Panc1 (cell line): ENCODE data around the gene AUH. TPM values are rescaled to one million over a fixed set of nuclear protein-coding genes. Genes with fewer than 3 reads are reported as not detected.

ENCODE experiments used
- ATAC-seq: fragments of 200-7000 bp; cut with Tn5 transposase; 2 replicates; pipeline ENCODE4 v1.9.1; 2020; ENCODE audit warnings: mild to moderate bottlenecking, moderate library complexity
- BruUV-seq: library from RNA; stranded (reverse); fragments of 400-500 nt; replicated peaks from 2 replicates; lab custom pipeline; 2021; lab: Mats Ljungman, UMichigan
- CTCF ChIA-PET: fragments of 300-600 bp; sonication (Branson Sonifier 250); formaldehyde crosslinking; loops from one replicate; lab custom pipeline; 2022; ENCODE audit warnings: antibody characterized with exemption; lab: Charles Lee
- POLR2A ChIA-PET: fragments of 300-600 bp; sonication (Branson Sonifier 250); formaldehyde crosslinking; loops from one replicate; lab custom pipeline; 2022; ENCODE audit warnings: antibody characterized with exemption; lab: Charles Lee
- DNase-seq: peaks from one replicate; pipeline ENCODE4 v3.0.0-alpha.2; 2010; ENCODE audit warnings: low read depth, low spot score
- H3K27ac ChIP-seq: 2 replicates; pipeline ENCODE4 v1.5.1; 2011; ENCODE audit warnings: mild to moderate bottlenecking, low read length, inconsistent platforms
- H3K27me3 ChIP-seq: fragments of 200-500 bp; sonication (Bioruptor generic); 2 replicates; pipeline ENCODE4 v1.6.0; 2014; ENCODE audit warnings: low read length, inconsistent platforms; ENCODE audit not compliant: control insufficient read depth, insufficient read depth
- H3K36me3 ChIP-seq: fragments of 200-500 bp; sonication (Bioruptor generic); 2 replicates; pipeline ENCODE4 v1.5.1; 2014; ENCODE audit warnings: inconsistent platforms, mild to moderate bottlenecking, low read length, moderate library complexity; ENCODE audit not compliant: control insufficient read depth, insufficient read depth
- H3K4me1 ChIP-seq: 2 replicates; pipeline ENCODE4 v1.5.1; 2011; ENCODE audit warnings: inconsistent platforms, mild to moderate bottlenecking, low read length, moderate library complexity; ENCODE audit not compliant: control insufficient read depth, insufficient read depth
- H3K4me3 ChIP-seq, 2 experiments: 2 replicates each; pipeline ENCODE4 v1.5.1; 2011 to 2012; ENCODE audit warnings: low read depth in 2 of 2, low read length in 2 of 2, mild to moderate bottlenecking in 2 of 2, inconsistent platforms in 1 of 2, moderate library complexity in 1 of 2
- H3K9me3 ChIP-seq: fragments of 200-500 bp; sonication (Bioruptor generic); 2 replicates; pipeline ENCODE4 v1.5.1; 2014; ENCODE audit warnings: low read depth, mild to moderate bottlenecking, inconsistent platforms, low read length, moderate library complexity; ENCODE audit not compliant: control insufficient read depth, insufficient read depth
- POLR2AphosphoS5 ChIP-seq: IDR thresholded peaks from 2 replicates; pipeline ENCODE4 v1.6.1; 2012; ENCODE audit warnings: mild to moderate bottlenecking, low read depth, low read length, moderate library complexity
- SIN3A ChIP-seq: IDR thresholded peaks from 2 replicates; pipeline ENCODE4 v1.6.1; 2012; ENCODE audit warnings: low read depth, mild to moderate bottlenecking, low read length, moderate library complexity, borderline replicate concordance; ENCODE audit not compliant: insufficient read depth
- TCF7L2 ChIP-seq: IDR thresholded peaks from 2 replicates; pipeline ENCODE4 v1.6.1; 2011; ENCODE audit warnings: mild to moderate bottlenecking, low read depth, low read length, inconsistent platforms
- in situ Hi-C: cut with HindIII; loops from 2 replicates; pipeline ENCODE4 v1.10.0; 2016; ENCODE audit warnings: low sequenced_read_pairs, low pct_unique_long_range_greater_than_20kb
- intact Hi-C: fragments of 100-400 bp; cut with micrococcal nuclease; formaldehyde crosslinking; loops from one replicate; pipeline ENCODE4 v1.10.0; 2022; ENCODE audit not compliant: unreplicated experiment
- total RNA-seq: library from RNA; stranded (reverse); gene quantifications from one replicate; pipeline ENCODE4 v1.2.1, GENCODE V29; 2021; ENCODE audit not compliant: unreplicated experiment
- TF ChIP-seq, protein P1 (sequence below), 2 experiments: IDR thresholded peaks; 2 replicates each; pipeline ENCODE4 v1.6.1; 2011 to 2012; ENCODE audit warnings: low read depth in 2 of 2, control low read depth in 1 of 2, low read length in 1 of 2, mild to moderate bottlenecking in 1 of 2, moderate library complexity in 1 of 2; ENCODE audit not compliant: insufficient read depth in 1 of 2
- TF ChIP-seq, protein P2 (sequence below): fragments of 450-650 bp; IDR thresholded peaks from 2 replicates; pipeline ENCODE4 v1.5.1; 2017; ENCODE audit warnings: mild to moderate bottlenecking

Gene AUH
- total RNA-seq, 1 experiment from 2014 or later = 7.7 TPM

DNA sequence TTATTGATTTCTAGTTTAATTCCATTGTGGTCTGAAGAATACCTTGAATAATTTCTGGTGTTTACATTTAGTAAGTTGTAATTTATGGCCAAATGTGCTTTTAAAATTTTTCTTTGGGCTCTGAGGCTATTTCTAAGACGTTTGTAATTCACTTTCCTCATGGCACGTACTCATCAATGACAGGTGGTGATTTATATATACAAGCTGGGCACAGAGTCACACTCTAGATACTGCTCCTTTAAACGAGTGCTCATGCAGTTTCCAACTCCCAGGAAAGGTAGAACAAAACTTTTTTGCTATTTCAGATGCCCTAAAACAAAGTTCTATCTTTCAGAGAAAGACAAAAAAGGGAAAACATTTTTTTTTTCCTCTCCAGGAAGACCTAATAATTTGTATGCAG, 146.9 kb downstream of the AUH start:
- no TSS peak for BruUV-seq
- in situ Hi-C loops (no loop called here), intact Hi-C loops (no loop called here)
- Histone ChIP-seq H3K27ac (no peak overlapping the region), H3K4me3 (no peak overlapping the region), H3K4me1 (no peaks in the 10 kb centered on the region), H3K27me3 (no peaks in the 10 kb centered on the region), H3K9me3 (no peaks in the 10 kb centered on the region), H3K36me3 (no peaks in the 10 kb centered on the region)
- ChIA-PET CTCF (no interaction called here), POLR2A (no interaction called here)
- no peak for DNase-seq
- no peak for ATAC-seq
- TF ChIP-seq SIN3A (no peak), POLR2AphosphoS5 (no peak), TCF7L2 (no peak)
- TF ChIP-seq, protein P1, sequence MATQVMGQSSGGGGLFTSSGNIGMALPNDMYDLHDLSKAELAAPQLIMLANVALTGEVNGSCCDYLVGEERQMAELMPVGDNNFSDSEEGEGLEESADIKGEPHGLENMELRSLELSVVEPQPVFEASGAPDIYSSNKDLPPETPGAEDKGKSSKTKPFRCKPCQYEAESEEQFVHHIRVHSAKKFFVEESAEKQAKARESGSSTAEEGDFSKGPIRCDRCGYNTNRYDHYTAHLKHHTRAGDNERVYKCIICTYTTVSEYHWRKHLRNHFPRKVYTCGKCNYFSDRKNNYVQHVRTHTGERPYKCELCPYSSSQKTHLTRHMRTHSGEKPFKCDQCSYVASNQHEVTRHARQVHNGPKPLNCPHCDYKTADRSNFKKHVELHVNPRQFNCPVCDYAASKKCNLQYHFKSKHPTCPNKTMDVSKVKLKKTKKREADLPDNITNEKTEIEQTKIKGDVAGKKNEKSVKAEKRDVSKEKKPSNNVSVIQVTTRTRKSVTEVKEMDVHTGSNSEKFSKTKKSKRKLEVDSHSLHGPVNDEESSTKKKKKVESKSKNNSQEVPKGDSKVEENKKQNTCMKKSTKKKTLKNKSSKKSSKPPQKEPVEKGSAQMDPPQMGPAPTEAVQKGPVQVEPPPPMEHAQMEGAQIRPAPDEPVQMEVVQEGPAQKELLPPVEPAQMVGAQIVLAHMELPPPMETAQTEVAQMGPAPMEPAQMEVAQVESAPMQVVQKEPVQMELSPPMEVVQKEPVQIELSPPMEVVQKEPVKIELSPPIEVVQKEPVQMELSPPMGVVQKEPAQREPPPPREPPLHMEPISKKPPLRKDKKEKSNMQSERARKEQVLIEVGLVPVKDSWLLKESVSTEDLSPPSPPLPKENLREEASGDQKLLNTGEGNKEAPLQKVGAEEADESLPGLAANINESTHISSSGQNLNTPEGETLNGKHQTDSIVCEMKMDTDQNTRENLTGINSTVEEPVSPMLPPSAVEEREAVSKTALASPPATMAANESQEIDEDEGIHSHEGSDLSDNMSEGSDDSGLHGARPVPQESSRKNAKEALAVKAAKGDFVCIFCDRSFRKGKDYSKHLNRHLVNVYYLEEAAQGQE (IDR thresholded peaks at IDR 0.05; ENCODE audit: insufficient read depth in 1 of 2, low read depth in 2 of 2, low read length in 1 of 2) = no peak
- TF ChIP-seq, protein P2, sequence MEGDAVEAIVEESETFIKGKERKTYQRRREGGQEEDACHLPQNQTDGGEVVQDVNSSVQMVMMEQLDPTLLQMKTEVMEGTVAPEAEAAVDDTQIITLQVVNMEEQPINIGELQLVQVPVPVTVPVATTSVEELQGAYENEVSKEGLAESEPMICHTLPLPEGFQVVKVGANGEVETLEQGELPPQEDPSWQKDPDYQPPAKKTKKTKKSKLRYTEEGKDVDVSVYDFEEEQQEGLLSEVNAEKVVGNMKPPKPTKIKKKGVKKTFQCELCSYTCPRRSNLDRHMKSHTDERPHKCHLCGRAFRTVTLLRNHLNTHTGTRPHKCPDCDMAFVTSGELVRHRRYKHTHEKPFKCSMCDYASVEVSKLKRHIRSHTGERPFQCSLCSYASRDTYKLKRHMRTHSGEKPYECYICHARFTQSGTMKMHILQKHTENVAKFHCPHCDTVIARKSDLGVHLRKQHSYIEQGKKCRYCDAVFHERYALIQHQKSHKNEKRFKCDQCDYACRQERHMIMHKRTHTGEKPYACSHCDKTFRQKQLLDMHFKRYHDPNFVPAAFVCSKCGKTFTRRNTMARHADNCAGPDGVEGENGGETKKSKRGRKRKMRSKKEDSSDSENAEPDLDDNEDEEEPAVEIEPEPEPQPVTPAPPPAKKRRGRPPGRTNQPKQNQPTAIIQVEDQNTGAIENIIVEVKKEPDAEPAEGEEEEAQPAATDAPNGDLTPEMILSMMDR = no peak

DNA sequence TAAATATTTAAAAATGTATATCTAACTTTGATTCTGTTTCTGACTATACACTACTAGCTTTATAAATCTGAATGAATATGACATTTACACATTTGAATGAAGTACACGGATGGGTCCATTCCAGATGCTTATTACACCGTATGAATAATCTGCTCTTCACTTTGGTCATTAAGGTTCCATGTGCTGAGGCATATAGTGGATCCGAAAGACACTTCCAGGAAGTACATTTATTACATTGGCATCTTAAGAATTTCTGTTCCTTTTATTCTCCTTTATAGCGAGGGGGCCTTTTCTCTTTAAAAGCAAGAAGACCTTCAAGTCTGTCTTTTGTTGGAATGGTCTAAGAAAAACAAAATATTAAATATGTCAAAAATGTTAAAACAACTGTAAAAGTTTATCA, 147.6 kb downstream of the AUH start:
- BruUV-seq = no TSS peak
- H3K4me1 ChIP-seq = no peaks in the 10 kb centered on the region
- H3K36me3 ChIP-seq = no peaks in the 10 kb centered on the region
- no peak overlapping the region for H3K27ac ChIP-seq
- intact Hi-C loops = no loop called here
- H3K4me3 ChIP-seq = no peak overlapping the region
- no peak for ATAC-seq
- ChIA-PET POLR2A (no interaction called here), CTCF (no interaction called here)
- in situ Hi-C loops = no loop called here
- no peaks in the 10 kb centered on the region for H3K27me3 ChIP-seq
- no peaks in the 10 kb centered on the region for H3K9me3 ChIP-seq
- DNase-seq = no peak
- TF ChIP-seq, protein P2 = no peak
- TF ChIP-seq POLR2AphosphoS5 (no peak), TCF7L2 (no peak), SIN3A (no peak)
- TF ChIP-seq, protein P1 (IDR thresholded peaks at IDR 0.05; ENCODE audit: insufficient read depth in 1 of 2, low read depth in 2 of 2, low read length in 1 of 2) = no peak
